HFF-Myc (cell line): ENCODE results near the gene HLF.

Source experiments
- DNase-seq: peaks from one replicate; pipeline ENCODE4 v3.0.0-alpha.2; 2011; ENCODE audit warnings: low read depth; ENCODE audit errors: extremely low read depth
- H3K4me3 ChIP-seq: replicated peaks from 2 replicates; pipeline ENCODE4 v1.5.1; 2011; ENCODE audit warnings: low read depth, mild to moderate bottlenecking, control low read depth, low read length
- TF ChIP-seq, protein P1 (sequence below): IDR thresholded peaks from 2 replicates; pipeline ENCODE4 v1.5.1; 2012; ENCODE audit warnings: mild to moderate bottlenecking, low read depth, low read length, control low read depth; ENCODE audit errors: missing control alignments

The HLF gene

DNA sequence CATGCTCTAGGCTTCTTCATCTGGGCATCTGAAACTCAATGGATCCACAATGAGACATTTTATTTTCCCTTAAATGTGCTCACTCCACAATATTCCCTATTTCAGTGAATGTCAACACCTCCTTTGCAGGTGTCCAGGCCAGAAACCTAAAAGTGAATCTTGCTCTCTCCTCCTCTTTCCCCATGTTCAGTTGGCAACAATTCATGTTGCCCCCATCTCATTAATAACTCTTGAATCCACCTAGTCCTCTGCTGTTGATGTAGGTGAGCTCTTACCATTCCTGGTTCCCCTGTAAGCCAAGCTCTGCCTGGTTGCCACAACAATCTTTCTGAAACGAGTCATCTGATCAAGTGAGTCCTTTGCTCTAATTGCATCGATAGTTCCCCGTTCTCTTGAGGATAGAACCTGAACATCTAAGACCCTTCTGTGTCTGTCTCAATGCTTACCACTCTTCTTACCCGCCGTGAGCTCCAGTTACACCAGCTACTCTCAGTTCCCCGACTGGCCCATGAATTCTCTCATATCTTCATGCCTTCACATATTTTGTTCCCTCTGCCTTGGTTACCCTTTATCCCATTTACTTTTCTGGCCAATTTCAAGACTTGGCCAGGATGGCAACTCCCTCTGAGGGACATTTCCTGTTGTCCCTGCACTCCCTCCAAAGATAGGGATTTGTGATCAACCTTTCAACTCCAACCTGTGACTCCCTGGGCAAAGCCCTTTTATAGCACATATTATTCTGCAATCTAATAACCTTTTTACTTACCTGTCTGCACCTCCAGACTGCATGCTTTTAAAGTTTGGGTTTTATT, 35.9 kb downstream of the HLF start:
- H3K4me3 ChIP-seq: no peak overlapping the region
- TF ChIP-seq, protein P1, sequence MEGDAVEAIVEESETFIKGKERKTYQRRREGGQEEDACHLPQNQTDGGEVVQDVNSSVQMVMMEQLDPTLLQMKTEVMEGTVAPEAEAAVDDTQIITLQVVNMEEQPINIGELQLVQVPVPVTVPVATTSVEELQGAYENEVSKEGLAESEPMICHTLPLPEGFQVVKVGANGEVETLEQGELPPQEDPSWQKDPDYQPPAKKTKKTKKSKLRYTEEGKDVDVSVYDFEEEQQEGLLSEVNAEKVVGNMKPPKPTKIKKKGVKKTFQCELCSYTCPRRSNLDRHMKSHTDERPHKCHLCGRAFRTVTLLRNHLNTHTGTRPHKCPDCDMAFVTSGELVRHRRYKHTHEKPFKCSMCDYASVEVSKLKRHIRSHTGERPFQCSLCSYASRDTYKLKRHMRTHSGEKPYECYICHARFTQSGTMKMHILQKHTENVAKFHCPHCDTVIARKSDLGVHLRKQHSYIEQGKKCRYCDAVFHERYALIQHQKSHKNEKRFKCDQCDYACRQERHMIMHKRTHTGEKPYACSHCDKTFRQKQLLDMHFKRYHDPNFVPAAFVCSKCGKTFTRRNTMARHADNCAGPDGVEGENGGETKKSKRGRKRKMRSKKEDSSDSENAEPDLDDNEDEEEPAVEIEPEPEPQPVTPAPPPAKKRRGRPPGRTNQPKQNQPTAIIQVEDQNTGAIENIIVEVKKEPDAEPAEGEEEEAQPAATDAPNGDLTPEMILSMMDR: no peak
- no peak for DNase-seq

DNA sequence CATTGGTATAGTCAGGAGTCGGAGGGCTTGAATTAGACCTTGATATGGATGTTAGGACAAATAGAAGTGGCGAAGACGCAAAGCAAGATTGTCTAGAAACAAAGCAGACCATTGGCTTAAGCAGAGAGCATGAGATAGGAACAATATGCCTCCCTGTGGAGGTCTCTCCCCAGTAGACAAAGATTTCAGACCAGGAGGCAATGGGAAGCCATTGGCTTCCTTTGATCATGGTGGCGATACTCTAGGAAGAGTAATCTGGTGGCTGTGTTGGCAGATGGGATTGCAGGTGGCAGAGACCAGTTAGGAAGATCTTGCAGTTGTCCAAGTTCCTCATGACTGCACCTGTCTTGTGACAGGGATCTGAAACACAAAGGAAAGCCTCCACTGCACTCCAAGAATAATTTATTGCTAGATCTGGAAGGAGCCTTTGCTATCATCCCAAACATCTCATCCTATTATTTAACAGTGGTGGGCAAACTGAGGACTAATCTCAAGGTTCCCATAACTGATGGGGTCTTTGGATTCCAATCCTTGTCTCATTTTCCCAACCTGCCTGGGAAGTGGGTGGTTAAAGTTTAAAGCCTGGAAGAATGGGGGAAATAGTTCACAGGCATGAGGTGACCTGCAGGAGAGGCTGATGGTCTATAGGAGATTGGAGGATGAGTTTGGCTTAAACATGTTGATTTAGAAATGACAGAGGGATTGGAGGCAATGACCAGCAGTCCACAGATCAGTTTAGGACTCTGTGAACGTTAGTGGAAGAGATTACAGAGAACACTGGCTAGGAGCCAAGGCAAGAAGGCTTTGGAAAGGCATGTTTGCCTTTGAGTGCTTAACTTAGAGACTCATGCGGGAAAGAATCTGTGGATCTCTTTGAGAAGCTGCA, 37.0 kb downstream of the HLF start:
- TF ChIP-seq, protein P1: no peak
- H3K4me3 ChIP-seq: no peak overlapping the region
- no peak for DNase-seq

DNA sequence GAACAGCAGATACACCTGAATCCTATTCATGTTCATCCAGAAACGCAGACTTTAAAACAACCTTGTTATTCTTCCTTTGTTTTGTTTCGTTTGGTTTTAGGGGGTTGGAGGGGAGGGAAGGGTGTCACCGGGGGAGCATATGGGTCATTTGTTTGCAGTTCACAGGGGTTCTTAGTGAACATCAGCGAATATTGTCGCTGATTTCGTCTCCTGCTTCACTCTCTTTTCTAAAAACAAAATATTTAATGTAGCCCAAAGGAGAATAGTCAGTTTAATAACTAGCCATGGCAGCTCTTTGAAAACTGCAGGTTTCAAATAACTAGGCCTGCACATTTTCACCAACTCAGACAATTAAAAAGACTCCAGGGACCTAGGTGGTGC, 37.6 kb downstream of the HLF start:
- no peak overlapping the region for H3K4me3 ChIP-seq
- TF ChIP-seq, protein P1: no peak
- no peak for DNase-seq

DNA sequence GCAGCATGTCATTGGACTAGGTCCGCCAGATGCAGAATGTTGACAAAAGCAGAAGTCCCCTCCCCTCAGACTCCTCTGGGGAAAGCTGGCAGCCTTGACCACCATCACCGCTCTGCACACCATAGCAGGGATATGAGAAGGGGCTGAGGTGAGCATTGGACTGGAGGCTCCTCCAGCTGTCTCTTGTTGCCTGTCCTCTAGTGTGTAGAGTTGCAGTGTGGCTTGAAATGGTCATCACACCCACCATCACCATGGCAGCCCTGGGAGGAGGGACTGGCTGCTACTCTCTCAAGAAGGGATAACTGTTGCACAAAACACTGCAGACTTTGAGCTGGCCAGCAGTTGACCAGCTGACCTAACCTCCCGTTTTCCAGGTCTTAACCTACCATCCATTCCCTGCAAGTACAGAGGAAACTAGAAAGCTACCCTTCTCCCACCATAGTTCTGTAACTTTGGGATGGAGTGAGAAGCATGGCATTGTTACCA, 38.3 kb downstream of the HLF start:
- no peak for DNase-seq
- TF ChIP-seq, protein P1: no peak
- H3K4me3 ChIP-seq: no peak overlapping the region

DNA sequence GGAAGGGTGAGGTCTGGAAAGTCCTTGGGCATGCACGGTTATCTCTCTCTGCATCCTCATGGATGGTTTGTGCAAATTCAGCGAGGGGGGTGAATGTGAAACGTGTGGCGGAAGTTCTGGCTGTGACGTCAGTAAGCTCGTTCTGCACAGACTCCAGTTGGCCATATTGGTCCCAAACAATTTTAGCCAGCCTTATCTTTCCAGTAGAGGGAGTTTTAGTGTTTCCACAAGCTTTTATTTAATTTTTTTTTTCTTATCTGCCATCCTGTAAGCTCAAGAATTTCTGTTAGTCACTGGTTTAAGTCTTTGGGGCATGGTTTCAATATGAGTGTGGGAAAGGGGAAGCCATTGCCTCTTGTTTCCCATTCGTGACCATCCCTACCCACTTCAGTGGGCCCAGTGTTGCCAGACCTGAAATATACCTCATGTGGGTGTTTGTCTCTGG, 39.0 kb downstream of the HLF start:
- TF ChIP-seq, protein P1: no peak

DNA sequence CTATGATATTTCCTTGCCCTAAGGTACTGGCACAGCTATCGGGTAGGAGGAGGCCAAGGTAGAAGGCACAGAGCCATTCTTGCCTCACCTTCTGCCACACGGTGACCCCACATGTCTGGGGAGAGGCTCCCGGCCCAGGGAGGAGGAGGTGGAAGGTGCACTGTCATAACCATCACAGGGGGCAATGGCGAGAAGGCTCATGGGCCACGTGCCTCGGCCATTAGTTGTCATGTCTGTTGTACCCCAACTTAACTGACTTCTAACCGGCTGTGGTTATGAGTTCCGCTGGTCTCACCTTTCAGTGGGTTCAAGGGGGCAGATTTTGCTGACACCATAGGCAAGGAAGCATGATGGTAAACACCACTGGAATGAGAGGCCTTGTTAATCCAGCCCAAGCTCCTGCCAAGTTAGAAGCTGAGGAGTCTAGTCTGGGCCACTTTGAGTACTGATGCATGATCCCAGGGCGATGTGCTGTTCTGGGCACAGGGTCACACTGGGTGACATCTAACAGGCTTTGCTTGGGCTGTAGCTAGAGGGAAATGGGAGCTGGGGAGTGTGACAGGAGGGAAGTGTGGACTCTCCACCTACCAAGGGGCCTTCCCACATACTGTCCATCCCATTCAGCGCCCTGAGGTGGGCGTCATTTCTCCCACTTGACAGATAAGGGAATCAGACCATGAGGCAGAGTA, 39.6 kb downstream of the HLF start:
- DNase-seq: no peak
- H3K4me3 ChIP-seq: no peak overlapping the region
- TF ChIP-seq, protein P1: no peak

More for the DNA sequence above, 39.0 kb downstream of the HLF start:
- DNase-seq: no peak
- H3K4me3 ChIP-seq: no peak overlapping the region
